HEK293 (cell line): Measurements from ENCODE around the gene FAM151A.

ENCODE experiments used
- BCL6B ChIP-seq: fragments of 450-650 bp; formaldehyde crosslinking; IDR thresholded peaks from 2 replicates; pipeline ENCODE4 v1.5.1; 2017; ENCODE audit warnings: missing biosample characterization, missing genetic modification characterization
- CTCF ChIP-seq: fragments of 450-650 bp; formaldehyde crosslinking; IDR thresholded peaks from 2 replicates; pipeline ENCODE4 v1.5.1; 2016; ENCODE audit warnings: missing biosample characterization, missing genetic modification characterization
- REST ChIP-seq: fragments of 450-650 bp; formaldehyde crosslinking; IDR thresholded peaks from 2 replicates; pipeline ENCODE4 v1.5.1; 2016; ENCODE audit warnings: missing biosample characterization, missing genetic modification characterization
- SETDB1 ChIP-seq: IDR thresholded peaks from one replicate; pipeline ENCODE4 v1.6.1; 2017; ENCODE audit warnings: mild to moderate bottlenecking, low read length, moderate library complexity, mixed read lengths; ENCODE audit not compliant: insufficient read length
- YY1 ChIP-seq: fragments of 450-650 bp; formaldehyde crosslinking; IDR thresholded peaks from 2 replicates; pipeline ENCODE4 v1.5.1; 2018; ENCODE audit warnings: missing biosample characterization, missing genetic modification characterization
- ZEB2 ChIP-seq: fragments of 450-650 bp; formaldehyde crosslinking; IDR thresholded peaks from 2 replicates; pipeline ENCODE4 v1.5.1; 2016; ENCODE audit warnings: missing biosample characterization, missing genetic modification characterization
- ZNF174 ChIP-seq: fragments of 450-650 bp; formaldehyde crosslinking; IDR thresholded peaks from 2 replicates; pipeline ENCODE4 v1.5.0; 2017; ENCODE audit warnings: missing biosample characterization, mild to moderate bottlenecking, missing genetic modification characterization
- ZNF24 ChIP-seq: fragments of 450-650 bp; formaldehyde crosslinking; IDR thresholded peaks from 2 replicates; pipeline ENCODE4 v1.5.1; 2016; ENCODE audit warnings: missing biosample characterization, missing genetic modification characterization
- ZNF274 ChIP-seq, 2 experiments: fragments of 200-500 bp in 1 of 2; fragments of 450-650 bp in 1 of 2; sonication (Bioruptor generic) in 1 of 2; formaldehyde crosslinking in 1 of 2; IDR thresholded peaks; 2 replicates each; pipeline versions ENCODE4 v1.5.1 to v1.6.1; 2014 to 2016; ENCODE audit warnings: borderline replicate concordance in 1 of 2, inconsistent platforms in 1 of 2, low read length in 1 of 2, missing biosample characterization in 1 of 2, missing genetic modification characterization in 1 of 2
- ZNF280D ChIP-seq: fragments of 450-650 bp; formaldehyde crosslinking; IDR thresholded peaks from 2 replicates; pipeline ENCODE4 v1.5.1; 2016; ENCODE audit warnings: missing biosample characterization, missing genetic modification characterization
- ZNF302 ChIP-seq: fragments of 450-650 bp; formaldehyde crosslinking; IDR thresholded peaks from 2 replicates; pipeline ENCODE4 v1.5.1; 2016; ENCODE audit warnings: missing biosample characterization, missing genetic modification characterization, low read depth
- ZNF324 ChIP-seq: fragments of 450-650 bp; formaldehyde crosslinking; IDR thresholded peaks from 2 replicates; pipeline ENCODE4 v1.5.1; 2016; ENCODE audit warnings: missing biosample characterization, missing genetic modification characterization
- ZNF626 ChIP-seq: fragments of 450-650 bp; sonication (Bioruptor Pico); formaldehyde crosslinking; IDR thresholded peaks from 2 replicates; pipeline ENCODE4 v1.5.1; 2018; ENCODE audit warnings: missing biosample characterization, missing genetic modification characterization, inconsistent platforms
- TF ChIP-seq, protein P1 (sequence below): fragments of 450-650 bp; formaldehyde crosslinking; IDR thresholded peaks from 2 replicates; pipeline ENCODE4 v1.5.1; 2016; ENCODE audit warnings: missing biosample characterization, missing genetic modification characterization

- no peak for TF ChIP-seq CTCF (tag by site-specific recombination)
- TF ChIP-seq ZNF24 = no peak
- no peak for TF ChIP-seq ZNF626
- TF ChIP-seq ZNF280D = no peak
- no peak for TF ChIP-seq REST (tag by site-specific recombination)
- no peak for TF ChIP-seq ZNF302
- no peak for TF ChIP-seq BCL6B (tag by site-specific recombination)
- TF ChIP-seq, protein P1, sequence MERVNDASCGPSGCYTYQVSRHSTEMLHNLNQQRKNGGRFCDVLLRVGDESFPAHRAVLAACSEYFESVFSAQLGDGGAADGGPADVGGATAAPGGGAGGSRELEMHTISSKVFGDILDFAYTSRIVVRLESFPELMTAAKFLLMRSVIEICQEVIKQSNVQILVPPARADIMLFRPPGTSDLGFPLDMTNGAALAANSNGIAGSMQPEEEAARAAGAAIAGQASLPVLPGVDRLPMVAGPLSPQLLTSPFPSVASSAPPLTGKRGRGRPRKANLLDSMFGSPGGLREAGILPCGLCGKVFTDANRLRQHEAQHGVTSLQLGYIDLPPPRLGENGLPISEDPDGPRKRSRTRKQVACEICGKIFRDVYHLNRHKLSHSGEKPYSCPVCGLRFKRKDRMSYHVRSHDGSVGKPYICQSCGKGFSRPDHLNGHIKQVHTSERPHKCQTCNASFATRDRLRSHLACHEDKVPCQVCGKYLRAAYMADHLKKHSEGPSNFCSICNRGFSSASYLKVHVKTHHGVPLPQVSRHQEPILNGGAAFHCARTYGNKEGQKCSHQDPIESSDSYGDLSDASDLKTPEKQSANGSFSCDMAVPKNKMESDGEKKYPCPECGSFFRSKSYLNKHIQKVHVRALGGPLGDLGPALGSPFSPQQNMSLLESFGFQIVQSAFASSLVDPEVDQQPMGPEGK (tag by site-specific recombination) = no peak
- no peak for TF ChIP-seq ZNF174 (tag by site-specific recombination)
- no peak for TF ChIP-seq SETDB1
- no peak for TF ChIP-seq ZNF324 (tag by site-specific recombination)
- no peak for TF ChIP-seq YY1 (tag by site-specific recombination)
- TF ChIP-seq ZNF274 (IDR thresholded peaks at IDR 0.05; ENCODE audit: low read length) = no peak
- TF ChIP-seq ZNF274 (tag by site-specific recombination; IDR thresholded peaks at IDR 0.05; ENCODE audit: borderline replicate concordance) = no peak
- no peak for TF ChIP-seq ZEB2
These were observed 25.8 kb downstream of the FAM151A start for GRCh38 chr1:54597455-54598030.
